K562 (cell line): Measurements from ENCODE around the gene PNPO. TPM values are rescaled to one million over a fixed set of nuclear protein-coding genes. Genes with fewer than 3 reads are reported as not detected.
A peak's percentile ranks its signal among the peaks of the same experiment; 100 is the strongest.

Experiments used
- ATAC-seq: fragments of 200-7000 bp; cut with Tn5 transposase; 3 replicates; pipeline ENCODE4 v1.9.1; 2020; ENCODE audit warnings: moderate library complexity
- BruUV-seq: library from RNA; stranded (reverse); fragments of 400-500 nt; replicated peaks from 2 replicates; lab custom pipeline; 2021; lab: Mats Ljungman, UMichigan
- CTCF ChIA-PET: fragments of 300-600 bp; formaldehyde crosslinking; extraction: SDS; loops from one replicate; lab custom pipeline; 2021; ENCODE audit warnings: low intra/inter-chr PET ratio; lab: Yijun Ruan, JAX
- POLR2A ChIA-PET: fragments of 300-600, 350-650 bp; sonication (Branson Sonifier 250); formaldehyde crosslinking; extraction: SDS; loops from one replicate; lab custom pipeline; 2021; ENCODE audit warnings: antibody characterized with exemption, inconsistent platforms; lab: Yijun Ruan, JAX
- DNase-seq, 4 experiments: peaks; one replicate each; pipeline versions ENCODE4 v3.0.0 to v3.0.0-alpha.2; 2011 to 2018; ENCODE audit warnings: low spot score in 3 of 4, mixed read lengths in 3 of 4; ENCODE audit errors: extremely low read depth in 1 of 4
- FAIRE-seq: peaks from 2 replicates; lab custom pipeline; 2011; peaks lifted over from hg19 to GRCh38; lab: Jason Lieb, UNC
- H2AFZ ChIP-seq: 2 replicates; pipeline ENCODE4 v1.6.0; 2011; ENCODE audit warnings: low read depth, low read length, control low read depth, inconsistent platforms
- H3K27ac ChIP-seq: fragments of 200-600 bp; 3 replicates; pipeline ENCODE4 v1.8.0; 2011; ENCODE audit warnings: low read depth, mild to moderate bottlenecking, control low read depth, inconsistent platforms, low read length, moderate library complexity, mixed read lengths; ENCODE audit errors: extremely low read depth
- H3K27me3 ChIP-seq, 2 experiments: fragments of 300-600 bp in 1 of 2; 2 replicates in 1 of 2; 3 replicates in 1 of 2; pipeline versions ENCODE4 v1.6.0 to v1.8.0; 2011; ENCODE audit warnings: inconsistent platforms in 2 of 2, low read length in 2 of 2, mild to moderate bottlenecking in 1 of 2, mixed read lengths in 1 of 2, moderate library complexity in 1 of 2; ENCODE audit not compliant: control insufficient read depth in 2 of 2, insufficient read depth in 2 of 2
- H3K36me3 ChIP-seq: fragments of 300-600 bp; 3 replicates; pipeline ENCODE4 v1.8.0; 2011; ENCODE audit warnings: mild to moderate bottlenecking, low read length, inconsistent platforms; ENCODE audit not compliant: control insufficient read depth, insufficient read depth
- H3K4me1 ChIP-seq, 2 experiments: fragments of 200-600 bp in 1 of 2; replicated peaks in 1 of 2; 2 replicates in 1 of 2; 3 replicates in 1 of 2; pipeline versions ENCODE4 v1.5.1 to v1.8.0; 2011; ENCODE audit warnings: inconsistent platforms in 2 of 2, low read length in 2 of 2, mild to moderate bottlenecking in 1 of 2, mixed read lengths in 1 of 2, moderate library complexity in 1 of 2; ENCODE audit not compliant: control insufficient read depth in 2 of 2, insufficient read depth in 2 of 2
- H3K4me2 ChIP-seq: 2 replicates; pipeline ENCODE4 v1.6.1; 2011; ENCODE audit warnings: low read length, control low read depth, inconsistent platforms, mixed read lengths; ENCODE audit not compliant: insufficient read depth
- H3K4me3 ChIP-seq: fragments of 200-600 bp; sonication (generic), shearing (Covaris generic); 2 replicates; pipeline ENCODE4 v1.5.1; 2016; ENCODE audit warnings: control low read depth, inconsistent platforms
- H3K79me2 ChIP-seq: fragments of 200-600 bp; 3 replicates; pipeline ENCODE4 v1.8.0; 2011; ENCODE audit warnings: low read length, inconsistent platforms; ENCODE audit not compliant: control insufficient read depth, insufficient read depth
- H3K9ac ChIP-seq, 2 experiments: 2 replicates each; pipeline versions ENCODE4 v1.6.0 to v1.6.1; 2011; ENCODE audit warnings: low read depth in 2 of 2, low read length in 2 of 2, control low read depth in 1 of 2, inconsistent platforms in 1 of 2, mild to moderate bottlenecking in 1 of 2, mixed read lengths in 1 of 2; ENCODE audit not compliant: insufficient read depth in 1 of 2
- H3K9me1 ChIP-seq: one replicate; pipeline ENCODE4 v1.6.0; 2011; ENCODE audit warnings: inconsistent platforms, mild to moderate bottlenecking, low read length, moderate library complexity; ENCODE audit not compliant: control insufficient read depth, insufficient read depth
- H3K9me3 ChIP-seq: replicated peaks from 2 replicates; pipeline ENCODE4 v1.5.1; 2011; ENCODE audit warnings: low read depth, low read length, inconsistent platforms; ENCODE audit not compliant: control insufficient read depth, insufficient read depth
- H4K20me1 ChIP-seq: replicated peaks from 2 replicates; pipeline ENCODE4 v1.6.1; 2011; ENCODE audit warnings: low read length, inconsistent platforms, mixed read lengths; ENCODE audit not compliant: control insufficient read depth, insufficient read depth
- JUN ChIP-seq, 2 experiments: sonication (generic) in 1 of 2; formaldehyde crosslinking in 1 of 2; IDR thresholded peaks; 2 replicates each; pipeline versions ENCODE4 v1.6.1 to v1.8.0; 2012 to 2022; ENCODE audit warnings: borderline replicate concordance in 2 of 2, mild to moderate bottlenecking in 2 of 2, improper control_type of control experiment in 1 of 2, low read depth in 1 of 2, low read length in 1 of 2, missing genetic modification reagents in 1 of 2
- JUND ChIP-seq, 2 experiments: IDR thresholded peaks; 2 replicates in 1 of 2; 3 replicates in 1 of 2; pipeline ENCODE4 v1.6.1; 2011; ENCODE audit warnings: borderline replicate concordance in 2 of 2, low read depth in 2 of 2, low read length in 2 of 2, improper control_type of control experiment in 1 of 2, missing biosample characterization in 1 of 2, missing genetic modification characterization in 1 of 2, missing genetic modification reagents in 1 of 2
- WGBS: fragments of 100-300 bp; shearing (Covaris generic); methylation state at CpG from one replicate; pipeline ENCODE4 v1.1.6; 2016; ENCODE audit warnings: low coverage, mixed read lengths; ENCODE audit not compliant: insufficient coverage; ENCODE audit errors: missing lambda C conversion rate; 5-methylcytosine and 5-hydroxymethylcytosine counted together
- in situ Hi-C: fragments of 300-500 bp; cut with MboI; formaldehyde crosslinking; loops from 4 replicates; pipeline ENCODE4 v1.15.0; 2018; ENCODE audit warnings: inconsistent platforms, mixed read lengths
- intact Hi-C: fragments of 100-400 bp; cut with micrococcal nuclease; formaldehyde crosslinking; loops from 2 replicates; pipeline ENCODE4 v1.14.2; 2022
- polyA plus RNA-seq, 8 experiments: library from polyadenylated mRNA; depleted of rRNA in 4 of 8; stranded (reverse) in 5 of 8; unstranded in 3 of 8; fragments of >200 nt; fragmentation: Nextera tagmentation in 2 of 8; fragmentation: Illumina TruSeq in 1 of 8; extraction: Ambion mirVana in 2 of 8; extraction: Trizol in 1 of 8; gene quantifications; 2 replicates each; pipeline versions ENCODE4 v1.2.1 to v1.2.3, GENCODE V29; 2011 to 2014; ENCODE audit warnings: inconsistent platforms in 1 of 8, missing spikeins in 1 of 8
- total RNA-seq, 7 experiments: library from RNA; depleted of rRNA in 6 of 7; stranded (reverse); fragments of >200 nt in 6 of 7; fragmentation: Illumina TruSeq in 2 of 7; extraction: Trizol in 2 of 7; gene quantifications; 2 replicates each; pipeline versions ENCODE4 v1.2.1 to v1.2.3, GENCODE V29; 2011 to 2021; ENCODE audit warnings: low replicate concordance in 1 of 7

Gene PNPO
- total and polyA plus RNA-seq, 9 of the 15 experiments (the other 6 are each of a cell fraction or from before 2014, with no cell fraction given): 16.6 to 39.0 (median 27.4) TPM

DNA sequence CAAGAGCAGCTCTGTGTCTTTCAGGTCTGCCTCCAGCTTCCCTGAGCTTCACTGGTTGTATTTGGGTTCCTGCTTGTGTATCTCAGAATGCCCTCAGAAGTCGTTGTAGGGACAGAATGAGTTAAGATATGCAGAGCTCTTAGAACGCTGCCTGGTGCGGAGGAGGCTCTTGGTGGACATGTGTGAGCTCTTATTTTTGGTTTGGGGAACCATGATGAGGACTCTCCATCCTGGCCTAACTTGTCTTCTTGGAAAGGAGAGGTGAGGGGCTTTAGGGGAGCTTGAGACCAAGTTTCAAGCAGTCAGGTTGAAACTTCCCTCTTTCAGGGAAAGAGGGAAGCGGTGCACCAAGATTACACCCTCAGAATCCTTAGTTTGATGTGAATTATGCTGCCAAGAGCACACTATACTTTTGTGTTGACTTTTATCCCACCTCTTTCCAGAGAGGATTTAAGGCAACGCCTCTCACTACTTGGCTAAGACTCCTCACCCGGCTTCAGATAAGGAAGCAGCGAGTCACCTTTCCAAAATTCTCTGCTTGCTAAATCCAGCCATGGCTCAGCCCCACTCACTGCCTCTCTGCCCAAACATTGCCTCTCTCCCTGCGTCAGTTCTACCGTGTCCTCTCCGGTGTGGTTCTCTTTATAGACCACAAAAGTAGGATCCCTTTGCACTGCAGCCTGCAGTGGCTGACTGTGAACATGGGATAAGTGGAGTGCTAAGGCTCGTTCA lies 42.3 kb downstream of the PNPO start:
- no peak overlapping the region for H3K4me3 ChIP-seq
- H3K9me1 ChIP-seq: peaks cover 4% of the 10 kb centered on the region
- BruUV-seq: no TSS peak
- no peaks in the 10 kb centered on the region for H3K79me2 ChIP-seq
- H2AFZ ChIP-seq: no peak overlapping the region
- ATAC-seq (peak; percentile 9; the same call in 2 of the 3 replicates), DNase-seq (no peak), FAIRE-seq (no peak)
- no peaks in the 10 kb centered on the region for H3K27me3 ChIP-seq
- peaks cover 12% of the 10 kb centered on the region; the same call in 1 of the 2 replicates for H4K20me1 ChIP-seq
- H3K36me3 ChIP-seq: peaks cover 57% of the 10 kb centered on the region
- H3K4me1 ChIP-seq: peaks cover 49 to 54% of the 10 kb centered on the region in 2 experiments
- 57% methylated on average over 11 of the region's 11 CpGs for WGBS
- H3K9me3 ChIP-seq: no peaks in the 10 kb centered on the region
- POLR2A ChIA-PET: interaction anchor here (0.8 to 2.9 kb wide), 8 partner anchors 11 to 133 kb away, joined by 3 to 8 read pairs (median 3); partner anchors contain the start of genes CDK5RAP3 and SP6
- H3K27ac ChIP-seq: no peak overlapping the region; the same call in 2 of the 3 replicates
- intact Hi-C loops: no loop called here
- peak overlapping the region in 1 of 2 experiments; percentile 72; a peak in 2 of 4 replicates for H3K9ac ChIP-seq
- CTCF ChIA-PET: no interaction called here
- no peak overlapping the region for H3K4me2 ChIP-seq
- in situ Hi-C loops: loop anchor here (5.0 kb wide), 1 partner anchor 34 kb away; no protein-coding TSS in a partner anchor
- TF ChIP-seq JUN (IDR thresholded peaks at IDR 0.05; ENCODE audit: borderline replicate concordance, low read depth, low read length) (no peak), JUN (CRISPR knock-in tag; IDR thresholded peaks at IDR 0.05; ENCODE audit: borderline replicate concordance) (no peak), JUND (IDR thresholded peaks at IDR 0.05; ENCODE audit: borderline replicate concordance, low read depth, low read length) (no peak), JUND (tag; IDR thresholded peaks at IDR 0.05; ENCODE audit: borderline replicate concordance, low read depth, low read length) (0 out of 3 replicates have a peak, but pooled peaks have one; percentile 4)
- TF ChIP-seq, all 486 proteins: peak for 1
